Measurements from ENCODE around the gene PREB. TPM values are rescaled to one million over a fixed set of nuclear protein-coding genes. Genes with fewer than 3 reads are reported as not detected.

PREB gene
- total and polyA plus RNA-seq, 2 of the 13 experiments (the other 11 are each of a cell fraction or from before 2014, with no cell fraction given) = 112 to 192 TPM

DNA sequence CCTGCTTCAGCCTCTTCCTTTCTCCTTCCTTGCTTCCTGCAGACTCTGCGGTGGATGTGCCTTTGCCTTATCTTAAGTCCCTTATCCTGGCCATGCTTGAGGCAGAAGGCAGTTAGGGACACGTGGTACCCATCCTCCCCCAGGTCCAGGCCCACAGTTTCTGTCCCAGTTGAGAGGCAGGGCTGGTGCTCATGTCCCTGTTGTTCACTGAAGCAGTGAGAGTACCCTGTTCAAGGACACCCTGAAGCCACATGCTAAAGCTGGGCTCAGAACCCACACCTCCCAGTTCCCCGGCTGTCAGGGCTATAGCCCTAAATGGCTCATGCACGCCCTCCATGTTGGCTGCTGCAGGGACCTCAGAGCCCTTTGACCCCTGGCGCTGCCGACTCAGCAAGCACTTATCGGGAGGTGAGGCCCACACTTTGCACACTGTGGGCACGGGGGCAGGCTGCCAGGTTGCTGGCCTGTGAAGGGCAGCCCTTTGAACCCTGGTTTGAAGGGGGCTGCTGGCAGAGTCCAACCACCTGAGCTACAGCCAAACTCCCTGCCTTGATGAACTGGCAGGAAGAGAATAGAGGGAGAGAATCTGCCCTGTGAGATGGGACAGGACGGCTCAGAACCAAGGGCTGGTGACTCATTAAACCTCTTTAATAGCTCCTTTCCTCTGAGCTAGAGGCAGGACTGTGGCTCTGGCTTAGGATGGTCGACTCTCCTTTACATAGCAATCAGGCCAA lies 41.6 kb downstream of the PREB start:
- FAIRE-seq = peak; percentile 86
- H3K9ac ChIP-seq (ENCODE audit: insufficient read depth, low read depth, low read length) = peak overlapping the region; percentile 79
- no peak for TF ChIP-seq NCOA1 (CRISPR knock-in tag; IDR thresholded peaks at IDR 0.05)
- peak; percentile 52; the same call in 1 of the 2 replicates for TF ChIP-seq ETV5 (CRISPR knock-in tag; IDR thresholded peaks at IDR 0.05; ENCODE audit: borderline replicate concordance)
- TF ChIP-seq, protein P1, sequence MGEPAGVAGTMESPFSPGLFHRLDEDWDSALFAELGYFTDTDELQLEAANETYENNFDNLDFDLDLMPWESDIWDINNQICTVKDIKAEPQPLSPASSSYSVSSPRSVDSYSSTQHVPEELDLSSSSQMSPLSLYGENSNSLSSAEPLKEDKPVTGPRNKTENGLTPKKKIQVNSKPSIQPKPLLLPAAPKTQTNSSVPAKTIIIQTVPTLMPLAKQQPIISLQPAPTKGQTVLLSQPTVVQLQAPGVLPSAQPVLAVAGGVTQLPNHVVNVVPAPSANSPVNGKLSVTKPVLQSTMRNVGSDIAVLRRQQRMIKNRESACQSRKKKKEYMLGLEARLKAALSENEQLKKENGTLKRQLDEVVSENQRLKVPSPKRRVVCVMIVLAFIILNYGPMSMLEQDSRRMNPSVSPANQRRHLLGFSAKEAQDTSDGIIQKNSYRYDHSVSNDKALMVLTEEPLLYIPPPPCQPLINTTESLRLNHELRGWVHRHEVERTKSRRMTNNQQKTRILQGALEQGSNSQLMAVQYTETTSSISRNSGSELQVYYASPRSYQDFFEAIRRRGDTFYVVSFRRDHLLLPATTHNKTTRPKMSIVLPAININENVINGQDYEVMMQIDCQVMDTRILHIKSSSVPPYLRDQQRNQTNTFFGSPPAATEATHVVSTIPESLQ (CRISPR knock-in tag; conservative IDR thresholded peaks at IDR 0.05) = 0 out of 2 replicates have a peak, but pooled peaks have one; percentile 19
- peak; percentile 89 for TF ChIP-seq SNAPC2 (CRISPR knock-in tag; IDR thresholded peaks at IDR 0.05)
- TF ChIP-seq, protein P2, sequence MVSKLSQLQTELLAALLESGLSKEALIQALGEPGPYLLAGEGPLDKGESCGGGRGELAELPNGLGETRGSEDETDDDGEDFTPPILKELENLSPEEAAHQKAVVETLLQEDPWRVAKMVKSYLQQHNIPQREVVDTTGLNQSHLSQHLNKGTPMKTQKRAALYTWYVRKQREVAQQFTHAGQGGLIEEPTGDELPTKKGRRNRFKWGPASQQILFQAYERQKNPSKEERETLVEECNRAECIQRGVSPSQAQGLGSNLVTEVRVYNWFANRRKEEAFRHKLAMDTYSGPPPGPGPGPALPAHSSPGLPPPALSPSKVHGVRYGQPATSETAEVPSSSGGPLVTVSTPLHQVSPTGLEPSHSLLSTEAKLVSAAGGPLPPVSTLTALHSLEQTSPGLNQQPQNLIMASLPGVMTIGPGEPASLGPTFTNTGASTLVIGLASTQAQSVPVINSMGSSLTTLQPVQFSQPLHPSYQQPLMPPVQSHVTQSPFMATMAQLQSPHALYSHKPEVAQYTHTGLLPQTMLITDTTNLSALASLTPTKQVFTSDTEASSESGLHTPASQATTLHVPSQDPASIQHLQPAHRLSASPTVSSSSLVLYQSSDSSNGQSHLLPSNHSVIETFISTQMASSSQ (IDR thresholded peaks at IDR 0.05; ENCODE audit: low read depth) = peak; percentile 79; the same call in 1 of the 2 replicates
- TF ChIP-seq, protein P2 (CRISPR knock-in tag; IDR thresholded peaks at IDR 0.05; ENCODE audit: borderline replicate concordance) = peak; percentile 85
- TF ChIP-seq KDM3A (CRISPR knock-in tag; IDR thresholded peaks at IDR 0.05; ENCODE audit: low read depth) = peak; percentile 96
- TF ChIP-seq, protein P3, sequence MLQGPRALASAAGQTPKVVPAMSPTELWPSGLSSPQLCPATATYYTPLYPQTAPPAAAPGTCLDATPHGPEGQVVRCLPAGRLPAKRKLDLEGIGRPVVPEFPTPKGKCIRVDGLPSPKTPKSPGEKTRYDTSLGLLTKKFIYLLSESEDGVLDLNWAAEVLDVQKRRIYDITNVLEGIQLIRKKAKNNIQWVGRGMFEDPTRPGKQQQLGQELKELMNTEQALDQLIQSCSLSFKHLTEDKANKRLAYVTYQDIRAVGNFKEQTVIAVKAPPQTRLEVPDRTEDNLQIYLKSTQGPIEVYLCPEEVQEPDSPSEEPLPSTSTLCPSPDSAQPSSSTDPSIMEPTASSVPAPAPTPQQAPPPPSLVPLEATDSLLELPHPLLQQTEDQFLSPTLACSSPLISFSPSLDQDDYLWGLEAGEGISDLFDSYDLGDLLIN (CRISPR knock-in tag; IDR thresholded peaks at IDR 0.05; ENCODE audit: borderline replicate concordance) = 0 out of 2 replicates have a peak, but pooled peaks have one; percentile 17
- no peak for TF ChIP-seq GPN1 (CRISPR knock-in tag; IDR thresholded peaks at IDR 0.05; ENCODE audit: borderline replicate concordance)
- no peak for TF ChIP-seq ZFP41 (CRISPR knock-in tag; IDR thresholded peaks at IDR 0.05; ENCODE audit: borderline replicate concordance)
- TF ChIP-seq NBN (conservative IDR thresholded peaks at IDR 0.05) = no peak
- TF ChIP-seq ZSCAN30 (CRISPR knock-in tag; IDR thresholded peaks at IDR 0.05) = no peak
- peak; percentile 86 for TF ChIP-seq MAFG (CRISPR knock-in tag; IDR thresholded peaks at IDR 0.05)
- TF ChIP-seq EP300 (IDR thresholded peaks at IDR 0.05; ENCODE audit: low read depth in 2 of 2, low read length in 2 of 2) = peak; percentile 14 to 81; a peak in 2 of 4 replicates
- peak; percentile 47; the same call in 1 of the 2 replicates for TF ChIP-seq EP300 (CRISPR knock-in tag; IDR thresholded peaks at IDR 0.05; ENCODE audit: borderline replicate concordance)
- peak; percentile 51; the same call in 1 of the 2 replicates for TF ChIP-seq DPF2 (CRISPR knock-in tag; IDR thresholded peaks at IDR 0.05; ENCODE audit: borderline replicate concordance, low read depth)
- TF ChIP-seq ZNF343 (CRISPR knock-in tag; IDR thresholded peaks at IDR 0.05) = peak; percentile 53; the same call in 1 of the 2 replicates

More for the DNA sequence above, 41.6 kb downstream of the PREB start:
- Histone ChIP-seq H2AFZ (ENCODE audit: low read length) (no peak overlapping the region), H3K4me2 (ENCODE audit: low read depth, low read length) (peak overlapping the region; percentile 96), H3K27me3 (ENCODE audit: control insufficient read depth in 1 of 2, insufficient read depth in 2 of 2, low read length in 2 of 2) (no peaks in the 10 kb centered on the region), H3K36me3 (replicated peaks in 1 of 2; ENCODE audit: control insufficient read depth in 1 of 2, insufficient read depth in 2 of 2, low read length in 2 of 2) (peaks cover 4 to 24% of the 10 kb centered on the region in 2 experiments), H3K4me1 (ENCODE audit: insufficient read depth, low read length) (peaks cover 92% of the 10 kb centered on the region), H3K27ac (ENCODE audit: extremely low read length, insufficient read depth, low read length) (peak overlapping the region; percentile 97), H4K20me1 (ENCODE audit: insufficient read depth, low read length) (no peaks in the 10 kb centered on the region), H3K4me3 (replicated peaks in 1 of 3; ENCODE audit: insufficient read depth in 1 of 3, low read depth in 2 of 3, low read length in 3 of 3) (peak overlapping the region; percentile 23 to 59 (median 24)), H3K9me3 (ENCODE audit: low read length) (no peaks in the 10 kb centered on the region), H3K79me2 (ENCODE audit: insufficient read depth, low read length) (peaks cover 52% of the 10 kb centered on the region)
- no TSS peak for BruUV-seq (replicated peaks)
- 9% methylated on average over 6 of the region's 10 CpGs for whole genome bisulfite sequencing (ENCODE audit: low lambda C conversion rate)
- intact Hi-C loops (cut with micrococcal nuclease; ENCODE audit: unreplicated experiment) (loop anchor here (5.0 kb wide), 1 partner anchor 306 kb away; the partner anchor contains the start of gene CENPA), in situ Hi-C loops (cut with HindIII; ENCODE audit: extremely low pct_ligation_motif_present, low pct_unique_long_range_greater_than_20kb) (no loop called here)
- ChIA-PET CTCF (ENCODE audit: low intra/inter-chr PET ratio, low total read pairs) (no interaction called here), POLR2A (interaction anchor here (1.1 to 4.8 kb wide), 23 partner anchors 9 to 261 kb away, joined by 3 to 61 read pairs (median 6); partner anchors contain the start of genes ABHD1, AGBL5, ATRAID and CGREF1)
- DNase-seq (ENCODE audit: low spot score) (peak; percentile 81), ATAC-seq (peak; percentile 60)

Measured in HepG2 (cell line).